ENCODE measurements around the gene PGF.
"Not testable (repeated sequence)": the region's sequence is repeated elsewhere in the genome, so short reads cannot be mapped to it uniquely, and the experiment has no call there.

DNA sequence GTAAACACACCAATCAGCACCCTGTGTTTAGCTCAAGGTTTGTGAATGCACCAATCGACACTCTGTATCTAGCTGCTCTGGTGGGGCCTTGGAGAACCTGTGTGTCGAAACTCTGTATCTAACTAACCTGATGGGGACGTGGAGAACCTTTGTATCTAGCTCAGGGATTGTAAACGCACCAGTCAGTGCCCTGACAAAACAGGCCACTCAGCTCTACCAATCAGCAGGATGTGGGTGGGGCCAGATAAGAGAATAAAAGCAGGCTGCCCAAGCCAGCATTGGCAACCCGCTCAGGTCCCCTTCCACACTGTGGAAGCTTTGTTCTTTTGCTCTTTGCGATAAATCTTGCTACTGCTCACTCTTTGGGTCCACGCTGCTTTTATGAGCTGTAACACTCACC is 40.4 kb upstream of the PGF start:
- TF ChIP-seq CTCF (CRISPR knock-in tag; IDR thresholded peaks at IDR 0.05); HDAC6 (IDR thresholded peaks at IDR 0.05; ENCODE audit: low read depth, low read length); POLR2A (IDR thresholded peaks at IDR 0.05; ENCODE audit: insufficient read depth in 1 of 2, low read depth in 2 of 2, low read length in 2 of 2); NFKB2 (CRISPR knock-in tag; IDR thresholded peaks at IDR 0.05; ENCODE audit: borderline replicate concordance); ZNF670 (CRISPR knock-in tag; IDR thresholded peaks at IDR 0.05; ENCODE audit: borderline replicate concordance): not testable (repeated sequence)
- TF ChIP-seq, protein P1, sequence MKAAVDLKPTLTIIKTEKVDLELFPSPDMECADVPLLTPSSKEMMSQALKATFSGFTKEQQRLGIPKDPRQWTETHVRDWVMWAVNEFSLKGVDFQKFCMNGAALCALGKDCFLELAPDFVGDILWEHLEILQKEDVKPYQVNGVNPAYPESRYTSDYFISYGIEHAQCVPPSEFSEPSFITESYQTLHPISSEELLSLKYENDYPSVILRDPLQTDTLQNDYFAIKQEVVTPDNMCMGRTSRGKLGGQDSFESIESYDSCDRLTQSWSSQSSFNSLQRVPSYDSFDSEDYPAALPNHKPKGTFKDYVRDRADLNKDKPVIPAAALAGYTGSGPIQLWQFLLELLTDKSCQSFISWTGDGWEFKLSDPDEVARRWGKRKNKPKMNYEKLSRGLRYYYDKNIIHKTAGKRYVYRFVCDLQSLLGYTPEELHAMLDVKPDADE (CRISPR knock-in tag; IDR thresholded peaks at IDR 0.05), result not testable (repeated sequence)
- TF ChIP-seq, protein P2, sequence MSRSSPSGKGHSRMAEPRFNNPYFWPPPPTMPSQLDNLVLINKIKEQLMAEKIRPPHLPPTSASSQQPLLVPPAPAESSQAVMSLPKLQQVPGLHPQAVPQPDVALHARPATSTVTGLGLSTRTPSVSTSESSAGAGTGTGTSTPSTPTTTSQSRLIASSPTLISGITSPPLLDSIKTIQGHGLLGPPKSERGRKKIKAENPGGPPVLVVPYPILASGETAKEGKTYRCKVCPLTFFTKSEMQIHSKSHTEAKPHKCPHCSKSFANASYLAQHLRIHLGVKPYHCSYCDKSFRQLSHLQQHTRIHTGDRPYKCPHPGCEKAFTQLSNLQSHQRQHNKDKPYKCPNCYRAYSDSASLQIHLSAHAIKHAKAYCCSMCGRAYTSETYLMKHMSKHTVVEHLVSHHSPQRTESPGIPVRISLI (CRISPR knock-in tag; IDR thresholded peaks at IDR 0.05; ENCODE audit: borderline replicate concordance), result not testable (repeated sequence)
- TF ChIP-seq, protein P3, sequence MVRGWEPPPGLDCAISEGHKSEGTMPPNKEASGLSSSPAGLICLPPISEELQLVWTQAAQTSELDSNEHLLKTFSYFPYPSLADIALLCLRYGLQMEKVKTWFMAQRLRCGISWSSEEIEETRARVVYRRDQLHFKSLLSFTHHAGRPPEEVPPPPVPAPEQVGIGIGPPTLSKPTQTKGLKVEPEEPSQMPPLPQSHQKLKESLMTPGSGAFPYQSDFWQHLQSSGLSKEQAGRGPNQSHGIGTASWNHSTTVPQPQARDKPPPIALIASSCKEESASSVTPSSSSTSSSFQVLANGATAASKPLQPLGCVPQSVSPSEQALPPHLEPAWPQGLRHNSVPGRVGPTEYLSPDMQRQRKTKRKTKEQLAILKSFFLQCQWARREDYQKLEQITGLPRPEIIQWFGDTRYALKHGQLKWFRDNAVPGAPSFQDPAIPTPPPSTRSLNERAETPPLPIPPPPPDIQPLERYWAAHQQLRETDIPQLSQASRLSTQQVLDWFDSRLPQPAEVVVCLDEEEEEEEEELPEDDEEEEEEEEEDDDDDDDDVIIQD (CRISPR knock-in tag; IDR thresholded peaks at IDR 0.05; ENCODE audit: low read depth), result not testable (repeated sequence)
